ENCODE data around the gene BRK1.
"Not testable (repeated sequence)": the region's sequence is repeated elsewhere in the genome, so short reads cannot be mapped to it uniquely, and the experiment has no call there.

The BRK1 gene

GRCh38 chr3:10176150-10176549 lies 60.7 kb downstream of the BRK1 start:
- DNase-seq = not testable (repeated sequence)

Data from right kidney (tissue), 1 donor.